HEK293 (cell line): Measurements from ENCODE around the gene YARS1.

Experiments
- KLF1 ChIP-seq: fragments of 450-650 bp; formaldehyde crosslinking; IDR thresholded peaks from 2 replicates; pipeline ENCODE4 v1.5.1; 2016; ENCODE audit warnings: missing biosample characterization, missing genetic modification characterization
- OVOL3 ChIP-seq: fragments of 450-650 bp; formaldehyde crosslinking; IDR thresholded peaks from 2 replicates; pipeline ENCODE4 v1.5.1; 2016; ENCODE audit warnings: missing biosample characterization, missing genetic modification characterization
- PRDM10 ChIP-seq: fragments of 450-650 bp; formaldehyde crosslinking; IDR thresholded peaks from 2 replicates; pipeline ENCODE4 v1.5.1; 2016; ENCODE audit warnings: missing biosample characterization, missing genetic modification characterization
- PRDM4 ChIP-seq: fragments of 450-650 bp; formaldehyde crosslinking; IDR thresholded peaks from 2 replicates; pipeline ENCODE4 v1.5.1; 2017; ENCODE audit warnings: missing biosample characterization, missing genetic modification characterization
- ZBTB1 ChIP-seq: fragments of 450-650 bp; formaldehyde crosslinking; IDR thresholded peaks from 2 replicates; pipeline ENCODE4 v1.5.1; 2016; ENCODE audit warnings: missing biosample characterization, missing genetic modification characterization
- ZBTB21 ChIP-seq: fragments of 450-650 bp; formaldehyde crosslinking; IDR thresholded peaks from 2 replicates; pipeline ENCODE4 v1.5.1; 2017; ENCODE audit warnings: missing biosample characterization, missing genetic modification characterization
- ZNF114 ChIP-seq: fragments of 450-650 bp; formaldehyde crosslinking; IDR thresholded peaks from 2 replicates; pipeline ENCODE4 v1.5.0; 2017; ENCODE audit warnings: missing biosample characterization, missing genetic modification characterization
- ZNF138 ChIP-seq: fragments of 450-650 bp; formaldehyde crosslinking; IDR thresholded peaks from 2 replicates; pipeline ENCODE4 v1.5.1; 2016; ENCODE audit warnings: missing biosample characterization, missing genetic modification characterization, borderline replicate concordance
- ZNF169 ChIP-seq: fragments of 450-650 bp; formaldehyde crosslinking; IDR thresholded peaks from 2 replicates; pipeline ENCODE4 v1.5.1; 2016; ENCODE audit warnings: missing biosample characterization, missing genetic modification characterization
- ZNF23 ChIP-seq: fragments of 450-650 bp; formaldehyde crosslinking; IDR thresholded peaks from 2 replicates; pipeline ENCODE4 v1.5.1; 2016; ENCODE audit warnings: missing biosample characterization, missing genetic modification characterization, borderline replicate concordance
- ZNF266 ChIP-seq: fragments of 450-650 bp; formaldehyde crosslinking; IDR thresholded peaks from 2 replicates; pipeline ENCODE4 v1.5.1; 2016; ENCODE audit warnings: missing biosample characterization, missing genetic modification characterization, low read depth
- ZNF324 ChIP-seq: fragments of 450-650 bp; formaldehyde crosslinking; IDR thresholded peaks from 2 replicates; pipeline ENCODE4 v1.5.1; 2016; ENCODE audit warnings: missing biosample characterization, missing genetic modification characterization
- ZNF416 ChIP-seq: fragments of 450-650 bp; formaldehyde crosslinking; IDR thresholded peaks from 2 replicates; pipeline ENCODE4 v1.5.1; 2016; ENCODE audit warnings: missing biosample characterization, missing genetic modification characterization
- ZNF514 ChIP-seq: fragments of 450-650 bp; formaldehyde crosslinking; IDR thresholded peaks from 2 replicates; pipeline ENCODE4 v1.5.1; 2016; ENCODE audit warnings: missing biosample characterization, missing genetic modification characterization
- ZNF530 ChIP-seq: fragments of 450-650 bp; formaldehyde crosslinking; IDR thresholded peaks from 2 replicates; pipeline ENCODE4 v1.5.1; 2016; ENCODE audit warnings: low read depth, missing biosample characterization, missing genetic modification characterization
- ZNF555 ChIP-seq: fragments of 450-650 bp; formaldehyde crosslinking; conservative IDR thresholded peaks from 2 replicates; pipeline ENCODE4 v1.5.1; 2017; ENCODE audit warnings: missing biosample characterization, mild to moderate bottlenecking, missing genetic modification characterization, inconsistent platforms
- ZNF623 ChIP-seq: fragments of 450-650 bp; formaldehyde crosslinking; IDR thresholded peaks from 2 replicates; pipeline ENCODE4 v1.5.1; 2016; ENCODE audit warnings: missing biosample characterization, missing genetic modification characterization
- ZNF639 ChIP-seq: fragments of 450-650 bp; formaldehyde crosslinking; IDR thresholded peaks from 2 replicates; pipeline ENCODE4 v1.5.1; 2016; ENCODE audit warnings: missing biosample characterization, missing genetic modification characterization
- ZNF677 ChIP-seq: fragments of 450-650 bp; IDR thresholded peaks from 2 replicates; pipeline ENCODE4 v1.5.0; 2018; ENCODE audit warnings: missing biosample characterization, mild to moderate bottlenecking, missing genetic modification characterization, moderate library complexity
- ZNF791 ChIP-seq: fragments of 450-650 bp; formaldehyde crosslinking; IDR thresholded peaks from 2 replicates; pipeline ENCODE4 v1.5.1; 2016; ENCODE audit warnings: missing biosample characterization, missing genetic modification characterization
- ZNF843 ChIP-seq: fragments of 450-650 bp; formaldehyde crosslinking; IDR thresholded peaks from 2 replicates; pipeline ENCODE4 v1.5.1; 2016; ENCODE audit warnings: missing biosample characterization, missing genetic modification characterization
- ZSCAN23 ChIP-seq: fragments of 450-650 bp; formaldehyde crosslinking; IDR thresholded peaks from 2 replicates; pipeline ENCODE4 v1.5.1; 2016; ENCODE audit warnings: missing biosample characterization, missing genetic modification characterization
- TF ChIP-seq, protein P1 (sequence below): fragments of 450-650 bp; IDR thresholded peaks from 2 replicates; pipeline ENCODE4 v1.5.1; 2018; ENCODE audit warnings: missing biosample characterization, missing genetic modification characterization
- TF ChIP-seq, protein P2 (sequence below): fragments of 450-650 bp; formaldehyde crosslinking; IDR thresholded peaks from 2 replicates; pipeline ENCODE4 v1.5.0; 2017; ENCODE audit warnings: missing biosample characterization, missing genetic modification characterization, borderline replicate concordance
- TF ChIP-seq, protein P3 (sequence below): fragments of 450-650 bp; formaldehyde crosslinking; IDR thresholded peaks from 2 replicates; pipeline ENCODE4 v1.5.1; 2016; ENCODE audit warnings: missing biosample characterization, missing genetic modification characterization

The YARS1 gene

GRCh38 chr1:32754317-32755097 is 62.7 kb downstream of the YARS1 start (continued):
- TF ChIP-seq ZNF169 (no peak), PRDM4 (tag by site-specific recombination) (no peak), KLF1 (tag by site-specific recombination) (peak; percentile 25; the same call in 1 of the 2 replicates), ZNF791 (no peak), PRDM10 (tag by site-specific recombination) (peak; percentile 22; the same call in 1 of the 2 replicates), ZNF324 (no peak), ZNF639 (tag by site-specific recombination) (no peak; the same call in 1 of the 2 replicates), ZNF114 (tag by site-specific recombination) (no peak), ZNF266 (no peak), ZNF623 (tag by site-specific recombination) (no peak), ZNF555 (tag by site-specific recombination) (no peak), ZNF514 (tag by site-specific recombination) (no peak), ZNF530 (tag by site-specific recombination) (no peak), ZNF416 (no peak), OVOL3 (no peak), ZSCAN23 (tag by site-specific recombination) (no peak), ZNF677 (tag by site-specific recombination) (no peak), ZNF843 (tag by site-specific recombination) (0 out of 2 replicates have a peak, but pooled peaks have one; percentile 45), ZBTB21 (tag by site-specific recombination) (no peak), ZNF138 (no peak), ZNF23 (tag by site-specific recombination) (no peak), ZBTB1 (tag by site-specific recombination) (0 out of 2 replicates have a peak, but pooled peaks have one; percentile 12)
- TF ChIP-seq, protein P1, sequence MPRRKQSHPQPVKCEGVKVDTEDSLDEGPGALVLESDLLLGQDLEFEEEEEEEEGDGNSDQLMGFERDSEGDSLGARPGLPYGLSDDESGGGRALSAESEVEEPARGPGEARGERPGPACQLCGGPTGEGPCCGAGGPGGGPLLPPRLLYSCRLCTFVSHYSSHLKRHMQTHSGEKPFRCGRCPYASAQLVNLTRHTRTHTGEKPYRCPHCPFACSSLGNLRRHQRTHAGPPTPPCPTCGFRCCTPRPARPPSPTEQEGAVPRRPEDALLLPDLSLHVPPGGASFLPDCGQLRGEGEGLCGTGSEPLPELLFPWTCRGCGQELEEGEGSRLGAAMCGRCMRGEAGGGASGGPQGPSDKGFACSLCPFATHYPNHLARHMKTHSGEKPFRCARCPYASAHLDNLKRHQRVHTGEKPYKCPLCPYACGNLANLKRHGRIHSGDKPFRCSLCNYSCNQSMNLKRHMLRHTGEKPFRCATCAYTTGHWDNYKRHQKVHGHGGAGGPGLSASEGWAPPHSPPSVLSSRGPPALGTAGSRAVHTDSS (tag by site-specific recombination) = no peak
- TF ChIP-seq, protein P2, sequence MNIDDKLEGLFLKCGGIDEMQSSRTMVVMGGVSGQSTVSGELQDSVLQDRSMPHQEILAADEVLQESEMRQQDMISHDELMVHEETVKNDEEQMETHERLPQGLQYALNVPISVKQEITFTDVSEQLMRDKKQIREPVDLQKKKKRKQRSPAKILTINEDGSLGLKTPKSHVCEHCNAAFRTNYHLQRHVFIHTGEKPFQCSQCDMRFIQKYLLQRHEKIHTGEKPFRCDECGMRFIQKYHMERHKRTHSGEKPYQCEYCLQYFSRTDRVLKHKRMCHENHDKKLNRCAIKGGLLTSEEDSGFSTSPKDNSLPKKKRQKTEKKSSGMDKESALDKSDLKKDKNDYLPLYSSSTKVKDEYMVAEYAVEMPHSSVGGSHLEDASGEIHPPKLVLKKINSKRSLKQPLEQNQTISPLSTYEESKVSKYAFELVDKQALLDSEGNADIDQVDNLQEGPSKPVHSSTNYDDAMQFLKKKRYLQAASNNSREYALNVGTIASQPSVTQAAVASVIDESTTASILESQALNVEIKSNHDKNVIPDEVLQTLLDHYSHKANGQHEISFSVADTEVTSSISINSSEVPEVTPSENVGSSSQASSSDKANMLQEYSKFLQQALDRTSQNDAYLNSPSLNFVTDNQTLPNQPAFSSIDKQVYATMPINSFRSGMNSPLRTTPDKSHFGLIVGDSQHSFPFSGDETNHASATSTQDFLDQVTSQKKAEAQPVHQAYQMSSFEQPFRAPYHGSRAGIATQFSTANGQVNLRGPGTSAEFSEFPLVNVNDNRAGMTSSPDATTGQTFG (tag by site-specific recombination) = no peak; the same call in 1 of the 2 replicates
- TF ChIP-seq, protein P3, sequence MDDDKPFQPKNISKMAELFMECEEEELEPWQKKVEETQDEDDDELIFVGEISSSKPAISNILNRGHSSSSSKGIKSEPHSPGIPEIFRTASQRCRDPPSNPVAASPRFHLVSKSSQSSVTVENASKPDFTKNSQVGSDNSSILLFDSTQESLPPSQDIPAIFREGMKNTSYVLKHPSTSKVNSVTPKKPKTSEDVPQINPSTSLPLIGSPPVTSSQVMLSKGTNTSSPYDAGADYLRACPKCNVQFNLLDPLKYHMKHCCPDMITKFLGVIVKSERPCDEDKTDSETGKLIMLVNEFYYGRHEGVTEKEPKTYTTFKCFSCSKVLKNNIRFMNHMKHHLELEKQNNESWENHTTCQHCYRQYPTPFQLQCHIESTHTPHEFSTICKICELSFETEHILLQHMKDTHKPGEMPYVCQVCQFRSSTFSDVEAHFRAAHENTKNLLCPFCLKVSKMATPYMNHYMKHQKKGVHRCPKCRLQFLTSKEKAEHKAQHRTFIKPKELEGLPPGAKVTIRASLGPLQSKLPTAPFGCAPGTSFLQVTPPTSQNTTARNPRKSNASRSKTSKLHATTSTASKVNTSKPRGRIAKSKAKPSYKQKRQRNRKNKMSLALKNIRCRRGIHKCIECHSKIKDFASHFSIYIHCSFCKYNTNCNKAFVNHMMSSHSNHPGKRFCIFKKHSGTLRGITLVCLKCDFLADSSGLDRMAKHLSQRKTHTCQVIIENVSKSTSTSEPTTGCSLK (tag by site-specific recombination) = no peak
